Heart left ventricle (tissue), 16 donors: ENCODE measurements around the gene ZBTB21. TPM values are rescaled to one million over a fixed set of nuclear protein-coding genes. Genes with fewer than 3 reads are reported as not detected.

ENCODE experiments used
- ATAC-seq, 4 donors: fragments of 200-7000 bp; cut with Tn5 transposase; one replicate each; pipeline ENCODE4 v1.9.1; 2020 to 2022; ENCODE audit warnings: moderate library complexity in 4 of 4, mild to moderate bottlenecking in 3 of 4, moderate number of reproducible peaks in 1 of 4
- DNase-seq, 5 donors: peaks; one replicate each; pipeline ENCODE4 v3.0.0-alpha.2; 2020
- H3K27ac ChIP-seq, 12 donors: fragments of 200-600 bp; sonication (generic) in 4 of 12; one replicate each; pipeline versions ENCODE4 v1.5.0 to v1.8.0; 2016 to 2022; ENCODE audit warnings: mild to moderate bottlenecking in 2 of 12
- H3K27me3 ChIP-seq, 9 donors: fragments of 200-600 bp; sonication (generic) in 2 of 9; one replicate each; pipeline versions ENCODE4 v1.5.1 to v1.8.0; 2016 to 2022; ENCODE audit warnings: mild to moderate bottlenecking in 3 of 9
- H3K36me3 ChIP-seq, 9 donors: fragments of 200-600 bp; sonication (generic) in 2 of 9; one replicate each; pipeline versions ENCODE4 v1.5.0 to v1.8.0; 2018 to 2022; ENCODE audit warnings: mild to moderate bottlenecking in 2 of 9
- H3K4me1 ChIP-seq, 12 donors: fragments of 200-600 bp; sonication (generic) in 4 of 12; one replicate each; pipeline versions ENCODE4 v1.5.0 to v1.8.0; 2016 to 2022; ENCODE audit warnings: mild to moderate bottlenecking in 3 of 12
- H3K4me3 ChIP-seq, 12 donors: fragments of 200-600 bp; sonication (generic) in 4 of 12; one replicate each; pipeline versions ENCODE4 v1.5.0 to v1.8.0; 2017 to 2022; ENCODE audit warnings: mild to moderate bottlenecking in 9 of 12, moderate library complexity in 4 of 12
- H3K9me3 ChIP-seq, 12 donors: fragments of 200-600 bp; sonication (generic) in 4 of 12; one replicate each; pipeline versions ENCODE4 v1.5.0 to v1.8.0; 2016 to 2022; ENCODE audit warnings: mild to moderate bottlenecking in 1 of 12
- POLR2A ChIP-seq, 2 donors: fragments of 450-650 bp; IDR thresholded peaks; one replicate each; pipeline ENCODE4 v1.6.1; 2017; ENCODE audit warnings: antibody characterized with exemption in 2 of 2, mild to moderate bottlenecking in 2 of 2, moderate library complexity in 2 of 2
- WGBS, 4 donors: extraction: QIAGEN DNeasy Blood & Tissue Kit in 2 of 4; methylation state at CpG; one replicate each; pipeline versions ENCODE4 v1.1.5 to v1.1.7; 2013 to 2018; 5-methylcytosine and 5-hydroxymethylcytosine counted together
- intact Hi-C, 10 donors: fragments of 100-400 bp; cut with DNase I; formaldehyde crosslinking; loops; one replicate each; pipeline versions ENCODE4 v1.11.1 to v1.14.2; 2022
- polyA plus RNA-seq, 2 donors: library from polyadenylated mRNA; stranded (reverse); fragments of 200-250 nt; gene quantifications; one replicate each; pipeline ENCODE4 v1.2.3, GENCODE V29; 2013
- total RNA-seq, 9 donors: library from RNA; depleted of rRNA in 2 of 9; stranded (reverse); fragments of >200 nt in 2 of 9; fragmentation: NEBNext Ultra II Directional in 3 of 9; extraction: Animal tissue kit (Norgen Biotek cat#: 25700) in 3 of 9; gene quantifications; one replicate each; pipeline versions ENCODE4 v1.1.0 to v1.2.4, GENCODE V29; 2016 to 2023
- TF ChIP-seq, protein P1 (sequence below), 12 donors: fragments of 200-600 bp; sonication (generic) in 4 of 12; IDR thresholded peaks; one replicate each; pipeline versions ENCODE4 v1.5.0 to v1.8.0; 2018 to 2022; ENCODE audit warnings: antibody characterized with exemption in 12 of 12, mild to moderate bottlenecking in 5 of 12
- donor health status: ischemic (EF 13 %, LVEDD 7.1; RV severe dilation, severe dysfunction).
- donor health status: healthy with polysubstance abuse.
- donor health status: DM: no; HTN: yes; CAD: no.
- donor health status: DM: no; HTN: no; CAD: no.
- donor health status: ischemic (EF 25% LVEDD 6.9; RV normal size, moderate dysfunction).
- donor health status: ischemic (EF 25% LVEDD 5.7; RV mildly dilated, moderate dysfunction).
- donor health status: healthy.
- donor health status: DM: yes; HTN: yes; CAD: no.
- donor health status: ischemic (EF 35%, LVEDD 5.7; RV mildly dilated, moderate dysfunction).
- donor health status: nonischemic (EF 11% LVEDD 7.7; RV severe dilation, severe dysfunction).
- donor health status: DM: yes; HTN: yes; CAD: no.
- donor health status: PGD.
- donor health status: ischemic (EF 29% LVEDD 5.4; RV normal size, mild dysfunction).
- donor health status: nonischemic (EF 23%, LVEDD 6.1; RV moderate dilation, normal function).

Gene ZBTB21
- total and polyA plus RNA-seq, 11 donors, result 1.2 to 10.2 (median 6.1) TPM

GRCh38 chr21:41972511-41973205 is 37.5 kb downstream of the ZBTB21 start:
- Histone ChIP-seq H3K27me3 (no peaks in the 10 kb centered on the region), H3K9me3 (no peaks in the 10 kb centered on the region), H3K4me3 (no peak overlapping the region), H3K4me1 (peaks cover 0 to 14% (median 9%) of the 10 kb centered on the region in 12 donors), H3K27ac (no peak overlapping the region), H3K36me3 (no peaks in the 10 kb centered on the region)
- DNase-seq (peak in 2 of 5 donors; percentile 16 to 36), ATAC-seq (no peak)
- 93 to 98% (median 97%) methylated on average over 23 of the region's 23 CpGs for WGBS, 4 donors
- TF ChIP-seq POLR2A (IDR thresholded peaks at IDR 0.05), result no peak
- TF ChIP-seq, protein P1, sequence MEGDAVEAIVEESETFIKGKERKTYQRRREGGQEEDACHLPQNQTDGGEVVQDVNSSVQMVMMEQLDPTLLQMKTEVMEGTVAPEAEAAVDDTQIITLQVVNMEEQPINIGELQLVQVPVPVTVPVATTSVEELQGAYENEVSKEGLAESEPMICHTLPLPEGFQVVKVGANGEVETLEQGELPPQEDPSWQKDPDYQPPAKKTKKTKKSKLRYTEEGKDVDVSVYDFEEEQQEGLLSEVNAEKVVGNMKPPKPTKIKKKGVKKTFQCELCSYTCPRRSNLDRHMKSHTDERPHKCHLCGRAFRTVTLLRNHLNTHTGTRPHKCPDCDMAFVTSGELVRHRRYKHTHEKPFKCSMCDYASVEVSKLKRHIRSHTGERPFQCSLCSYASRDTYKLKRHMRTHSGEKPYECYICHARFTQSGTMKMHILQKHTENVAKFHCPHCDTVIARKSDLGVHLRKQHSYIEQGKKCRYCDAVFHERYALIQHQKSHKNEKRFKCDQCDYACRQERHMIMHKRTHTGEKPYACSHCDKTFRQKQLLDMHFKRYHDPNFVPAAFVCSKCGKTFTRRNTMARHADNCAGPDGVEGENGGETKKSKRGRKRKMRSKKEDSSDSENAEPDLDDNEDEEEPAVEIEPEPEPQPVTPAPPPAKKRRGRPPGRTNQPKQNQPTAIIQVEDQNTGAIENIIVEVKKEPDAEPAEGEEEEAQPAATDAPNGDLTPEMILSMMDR (IDR thresholded peaks at IDR 0.05), result no peak
- intact Hi-C loops, result no loop called here

DNA sequence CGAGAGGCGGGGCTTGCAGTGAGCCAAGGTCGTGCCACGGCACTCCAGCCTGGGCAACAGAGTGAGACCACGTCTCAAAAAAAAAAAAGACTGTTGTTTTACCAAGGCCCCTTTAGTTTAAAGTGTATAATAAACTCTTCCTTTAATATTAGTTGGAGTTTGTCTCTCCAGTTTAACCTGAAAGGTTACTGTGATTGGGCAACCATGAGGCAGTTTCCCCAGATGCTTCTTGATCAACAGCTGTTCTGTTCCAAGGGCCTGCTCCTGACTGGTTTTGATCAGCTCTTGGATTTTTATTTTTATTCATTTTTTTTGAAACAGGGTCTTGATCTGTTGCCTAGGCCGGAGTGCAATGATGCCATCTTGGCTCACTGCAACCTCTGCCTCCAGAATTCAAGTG is 38.3 kb downstream of the ZBTB21 start:
- intact Hi-C loops, result no loop called here
- ATAC-seq, result no peak
- Histone ChIP-seq H3K27me3 (no peaks in the 10 kb centered on the region), H3K36me3 (no peaks in the 10 kb centered on the region), H3K4me3 (no peak overlapping the region), H3K9me3 (no peaks in the 10 kb centered on the region), H3K27ac (no peak overlapping the region), H3K4me1 (peaks cover 0 to 14% (median 9%) of the 10 kb centered on the region in 12 donors)
- peak in 1 of 5 donors; percentile 1 for DNase-seq
- 88 to 96% (median 94%) methylated on average over 6 of the region's 6 CpGs for WGBS, 4 donors
- TF ChIP-seq POLR2A (IDR thresholded peaks at IDR 0.05), result no peak
- TF ChIP-seq, protein P1 (IDR thresholded peaks at IDR 0.05), result no peak

DNA sequence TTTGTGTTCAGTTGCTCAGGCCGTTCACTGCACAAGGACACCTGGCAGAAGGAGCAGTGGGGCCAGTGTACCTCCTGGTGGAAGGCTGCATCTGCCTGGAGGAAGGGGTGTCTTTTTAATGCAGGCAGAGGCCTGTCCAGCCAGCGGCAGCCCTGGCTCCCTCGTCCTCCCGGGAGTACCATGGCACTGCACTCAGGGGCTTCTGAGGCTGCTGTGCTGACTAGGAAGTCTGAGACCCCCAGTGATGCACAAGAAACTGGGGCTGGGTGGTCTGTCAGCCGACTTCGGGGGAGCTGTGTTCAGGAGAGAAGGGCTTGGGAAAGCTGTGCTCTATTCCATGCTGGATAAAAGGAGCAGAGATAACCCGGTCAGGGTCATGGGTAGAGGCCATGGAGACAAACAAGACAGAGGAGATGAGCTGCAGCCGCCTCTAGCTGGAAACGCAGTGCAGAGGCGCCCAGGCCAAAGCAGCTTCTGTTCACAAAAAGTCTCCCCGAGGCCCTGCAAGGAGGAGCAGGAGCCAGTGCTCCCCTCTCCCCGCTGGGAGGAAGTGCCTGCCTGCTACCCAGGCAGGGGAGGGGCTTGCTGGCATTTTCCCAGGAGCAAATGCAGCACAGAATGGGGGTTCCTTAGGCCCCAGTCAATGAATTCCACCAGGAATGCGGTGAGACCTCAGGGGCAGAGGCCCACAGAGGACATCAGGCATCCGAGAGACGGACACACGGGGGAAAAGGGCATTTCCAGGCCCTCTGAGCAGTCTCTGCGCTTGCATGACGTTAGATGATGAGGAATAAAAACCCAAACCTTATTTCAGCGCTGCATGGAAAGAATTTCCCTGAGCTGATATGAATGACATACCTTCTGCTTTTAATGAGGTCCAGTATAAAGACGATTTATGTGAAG is 39.2 kb downstream of the ZBTB21 start:
- Histone ChIP-seq H3K4me3 (no peak overlapping the region), H3K36me3 (no peaks in the 10 kb centered on the region), H3K27ac (no peak overlapping the region), H3K27me3 (no peaks in the 10 kb centered on the region), H3K4me1 (peaks cover 0 to 14% (median 9%) of the 10 kb centered on the region in 12 donors), H3K9me3 (no peaks in the 10 kb centered on the region)
- ATAC-seq, result no peak
- TF ChIP-seq, protein P1 (IDR thresholded peaks at IDR 0.05), result no peak
- TF ChIP-seq POLR2A (IDR thresholded peaks at IDR 0.05), result no peak
- intact Hi-C loops, result no loop called here
- peak in 1 of 5 donors; percentile 51 for DNase-seq
- WGBS, 4 donors, result 73 to 76% (median 76%) methylated on average over 19 to 20 of the region's 20 CpGs

DNA sequence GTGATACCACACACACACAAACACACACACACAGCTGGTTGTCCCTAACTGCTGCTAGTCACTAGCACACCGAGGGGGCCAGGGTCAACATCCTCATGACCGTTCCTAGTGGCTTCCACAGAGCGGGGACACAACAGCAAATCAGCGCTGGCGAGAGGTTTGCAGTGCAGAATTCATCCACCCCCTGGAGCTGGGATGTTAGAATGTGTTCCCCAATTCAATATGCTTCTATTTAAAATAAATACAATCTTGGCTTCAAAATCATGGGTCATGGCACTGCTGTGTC is 40.1 kb downstream of the ZBTB21 start:
- WGBS, 4 donors, result 88 to 96% (median 92%) methylated on average over 5 of the region's 5 CpGs
- no peaks in the 10 kb centered on the region for H3K36me3 ChIP-seq
- H3K4me1 ChIP-seq, result peaks cover 0 to 14% (median 9%) of the 10 kb centered on the region in 12 donors
- TF ChIP-seq, protein P1 (IDR thresholded peaks at IDR 0.05), result no peak
- TF ChIP-seq POLR2A (IDR thresholded peaks at IDR 0.05), result no peak
- H3K27me3 ChIP-seq, result no peaks in the 10 kb centered on the region
- no peak overlapping the region for H3K4me3 ChIP-seq
- intact Hi-C loops, result no loop called here
- H3K27ac ChIP-seq, result no peak overlapping the region
- no peaks in the 10 kb centered on the region for H3K9me3 ChIP-seq
- no peak for ATAC-seq
- peak in 1 of 5 donors; percentile 30 for DNase-seq
